DMS79 (cell line): ENCODE measurements around the gene BCOR.

Source experiments
- DNase-seq: peaks from one replicate; lab custom pipeline; 2025; lab: John Stamatoyannopoulos, UW

The BCOR gene

DNA sequence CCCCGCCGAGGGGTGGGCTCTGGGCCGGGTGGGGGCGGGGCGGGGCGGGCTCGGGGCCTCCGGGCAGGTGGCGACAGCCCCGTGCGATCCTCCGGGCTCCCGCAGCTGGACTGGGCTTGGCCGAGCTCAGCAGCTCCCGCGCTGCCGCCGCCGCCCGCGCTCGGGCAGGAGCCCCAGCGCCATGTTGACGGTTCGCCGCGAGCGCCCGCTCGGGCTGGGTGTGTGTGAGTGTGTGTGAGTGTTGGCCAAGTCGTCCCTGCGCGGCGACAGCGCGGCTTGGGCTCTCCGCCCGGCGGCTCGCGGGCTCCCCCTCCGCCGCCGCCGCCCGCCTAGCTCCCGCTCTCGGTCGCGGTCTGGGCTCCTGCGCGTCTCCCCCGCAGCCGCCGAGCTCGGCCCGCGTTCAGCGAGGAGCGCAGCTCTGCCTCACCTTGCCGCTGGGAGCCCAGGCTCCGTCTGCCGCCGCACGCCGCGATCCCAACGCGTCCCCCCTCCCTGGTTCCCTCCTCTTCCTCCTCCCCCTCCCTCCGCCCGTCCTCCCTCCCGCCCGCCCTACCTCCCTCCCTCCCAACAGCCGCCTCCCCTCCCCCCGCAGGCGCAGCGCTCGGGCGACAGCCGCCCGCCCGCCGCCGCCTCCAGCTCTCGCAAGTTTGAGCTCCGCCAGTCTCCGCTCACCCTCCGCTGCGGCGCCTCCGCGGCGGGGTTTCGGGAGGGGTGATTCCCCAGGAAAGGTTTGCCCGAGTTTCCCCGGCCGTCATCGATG, at the start of gene BCOR:
Gene BCOR (minus strand): TSS at position 455 of the 760 bp plus-strand sequence. CDS start 20,029 bp downstream, outside the sequence.
- no peak for DNase-seq

DNA sequence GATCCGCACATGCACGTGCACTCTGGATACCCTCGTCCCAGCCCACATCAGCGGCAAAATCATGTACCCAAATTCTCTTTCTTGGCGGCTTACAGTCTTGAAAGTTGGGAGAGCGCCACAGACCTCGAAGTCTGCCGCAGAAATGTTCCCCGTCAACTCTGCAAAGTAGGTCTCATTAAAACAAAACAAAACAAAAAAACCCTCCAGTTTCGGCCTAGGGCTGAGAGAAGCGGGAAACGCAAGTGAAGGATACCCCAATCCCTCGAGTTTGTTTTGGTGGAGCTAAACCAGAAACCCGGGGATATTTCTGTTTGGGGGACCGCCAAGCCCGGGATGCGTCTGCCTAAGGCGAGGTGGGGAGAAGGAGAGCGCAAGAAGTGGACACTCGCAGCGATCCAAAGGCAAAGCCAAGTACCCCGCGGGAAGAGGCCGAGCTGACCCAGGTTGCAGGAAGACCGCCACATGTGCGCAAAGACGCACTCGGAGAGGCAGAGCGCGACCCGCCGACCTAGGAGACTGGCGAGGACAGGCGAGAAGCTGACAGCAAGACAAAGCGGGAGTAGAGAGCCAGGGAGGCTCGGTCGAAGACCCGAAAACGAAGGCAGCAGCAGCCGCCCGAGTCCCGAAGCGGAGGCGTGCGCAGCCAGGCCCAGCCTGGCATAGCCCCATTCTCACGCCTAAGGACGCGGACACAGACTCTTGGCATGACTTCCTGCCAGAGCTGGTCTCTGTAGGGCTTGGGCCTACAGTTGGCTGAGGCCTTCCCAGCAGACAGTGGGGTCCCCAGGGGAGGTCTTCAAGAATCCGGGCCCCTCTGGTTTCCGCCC, 49.6 kb upstream of the BCOR start:
- DNase-seq: no peak

DNA sequence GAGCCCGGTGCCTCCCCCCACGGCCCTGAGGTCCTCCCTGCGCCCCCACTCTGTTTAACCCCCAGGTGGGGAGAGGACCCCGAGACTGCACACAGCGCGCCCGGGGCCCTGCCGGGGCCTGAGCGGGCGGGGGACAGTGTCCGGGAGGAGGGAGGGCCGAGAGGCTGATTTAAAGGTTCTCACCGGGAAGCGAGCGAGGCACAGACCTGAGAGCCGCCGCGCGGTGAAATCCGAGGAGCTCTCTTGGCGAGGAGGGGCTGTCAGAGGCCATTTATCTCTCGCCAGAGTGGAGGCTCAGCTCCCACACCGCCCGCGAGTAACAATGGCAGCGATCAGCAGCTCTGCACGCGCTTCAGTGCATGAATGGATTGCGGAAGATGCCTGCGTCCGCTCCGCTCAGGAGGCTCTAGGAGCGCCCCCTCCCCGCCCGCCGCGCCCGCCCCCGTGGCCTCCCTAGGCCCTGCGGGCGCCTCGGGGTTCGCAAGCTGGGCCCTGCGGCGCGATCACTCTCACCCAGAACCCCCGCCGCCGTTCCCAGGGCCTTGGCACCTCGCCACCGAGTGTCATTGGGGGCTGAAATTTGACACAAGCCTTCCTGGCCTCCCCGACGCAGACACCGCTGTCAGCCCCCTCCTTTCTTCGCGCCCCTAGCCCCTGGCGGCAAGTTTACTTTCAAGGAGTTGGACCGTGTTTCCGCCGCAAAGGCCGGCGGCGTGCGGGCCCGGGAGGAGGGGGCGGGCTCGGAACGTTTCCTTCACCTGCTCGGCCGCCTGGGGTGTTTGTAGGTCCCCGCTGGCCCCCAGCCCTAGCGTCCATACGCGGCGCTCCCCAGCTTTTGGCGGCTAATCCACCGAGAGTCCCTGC, 48.7 kb upstream of the BCOR start:
- no peak for DNase-seq

DNA sequence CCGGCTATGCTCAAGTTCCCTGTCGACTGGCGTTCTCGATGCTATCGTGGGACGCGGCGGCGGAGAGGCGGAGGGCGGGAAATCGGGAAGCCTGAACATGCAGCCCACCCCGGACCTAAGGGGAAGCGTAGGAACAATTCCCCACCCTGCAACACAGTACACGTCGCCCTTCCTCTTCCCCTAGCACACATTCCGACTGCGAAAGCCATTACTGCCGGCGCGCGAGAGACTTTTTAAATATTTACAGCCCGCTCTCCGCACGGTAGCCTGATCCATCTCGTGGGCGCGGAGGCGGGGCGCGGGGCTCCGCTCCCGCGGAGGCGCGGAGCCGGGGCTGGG, 48.1 kb upstream of the BCOR start:
- DNase-seq: no peak

DNA sequence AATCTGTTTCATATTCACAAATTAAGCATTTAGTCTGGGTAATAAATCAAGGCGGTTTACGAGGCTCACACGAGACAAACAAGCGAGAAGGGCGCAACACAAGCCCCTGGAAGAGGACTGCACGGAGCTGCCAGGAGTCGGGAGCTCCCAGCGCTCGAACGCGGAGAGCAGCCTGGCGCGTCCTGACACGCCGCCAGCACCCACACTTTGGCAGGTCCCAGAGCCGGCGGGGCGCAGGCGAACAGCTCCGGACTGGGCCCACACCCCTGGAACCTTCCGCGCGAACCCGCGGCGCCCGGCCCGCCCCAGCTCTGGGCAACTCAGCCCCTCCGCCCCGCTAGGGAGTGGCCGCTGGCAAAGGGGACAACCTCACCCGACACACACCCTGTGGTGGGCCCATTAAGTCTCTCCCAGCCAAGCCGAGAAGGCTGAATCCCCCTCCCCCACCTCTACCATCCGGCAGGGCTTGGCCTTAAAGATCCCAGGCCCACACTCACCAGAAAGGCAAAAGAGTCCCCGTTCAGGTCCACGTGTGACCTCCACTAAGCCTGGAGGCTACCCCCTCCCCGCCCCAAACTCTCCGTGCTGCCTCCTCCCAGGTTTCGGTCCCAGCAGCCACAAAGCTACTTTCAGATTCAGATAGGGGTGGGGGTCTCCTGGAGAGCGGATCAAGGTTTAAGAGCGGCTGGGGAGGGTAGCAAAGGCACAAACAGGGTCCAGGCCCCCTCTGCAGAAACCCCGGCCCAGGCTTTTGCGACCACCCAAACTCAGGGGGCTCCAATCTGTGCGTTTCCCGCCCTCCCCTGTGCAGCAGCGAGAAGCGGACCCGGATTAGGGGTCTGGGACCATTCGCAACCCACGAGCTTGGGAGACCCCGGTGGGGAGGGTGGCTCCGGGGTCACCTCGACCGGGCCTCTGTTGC, 47.5 kb upstream of the BCOR start:
- DNase-seq: no peak

DNA sequence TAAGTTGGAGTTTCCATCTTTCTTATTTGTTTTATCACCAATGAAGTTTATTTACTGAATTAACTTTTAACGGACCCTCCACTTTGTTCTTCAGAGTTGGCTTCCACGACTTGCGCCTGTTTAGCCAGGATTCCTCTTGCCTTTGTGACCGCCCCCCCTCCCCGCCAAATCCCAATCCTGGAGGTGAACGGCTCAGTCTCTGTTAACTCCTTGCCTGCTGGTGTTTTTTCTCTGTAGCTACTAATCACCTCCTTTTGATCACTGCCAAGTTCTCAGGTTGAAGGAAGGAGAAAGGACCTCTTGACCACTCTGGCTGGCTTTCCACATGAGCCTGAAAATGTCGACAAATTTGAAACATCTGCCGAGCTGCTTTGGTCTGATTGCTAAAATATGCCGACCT, 46.8 kb upstream of the BCOR start:
- no peak for DNase-seq

DNA sequence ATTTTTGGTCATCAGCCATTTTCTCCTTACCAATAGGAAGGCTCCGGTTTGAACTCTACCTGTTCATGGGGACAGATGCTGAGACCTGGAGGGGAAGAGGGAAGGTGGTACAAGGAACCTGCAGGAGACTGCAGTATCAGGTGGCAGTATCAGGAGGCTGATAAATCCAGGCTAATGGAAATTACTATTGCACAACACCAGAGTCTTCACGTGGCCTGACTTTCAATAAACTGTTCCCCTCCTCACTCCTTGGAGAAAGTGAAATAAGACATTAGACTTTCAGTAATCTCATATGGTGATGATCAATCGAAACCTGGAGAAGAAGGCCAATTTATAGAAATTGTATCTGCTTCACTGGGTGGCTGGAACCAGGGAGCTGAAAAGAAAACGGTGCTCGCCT, 46.2 kb upstream of the BCOR start:
- no peak for DNase-seq

DNA sequence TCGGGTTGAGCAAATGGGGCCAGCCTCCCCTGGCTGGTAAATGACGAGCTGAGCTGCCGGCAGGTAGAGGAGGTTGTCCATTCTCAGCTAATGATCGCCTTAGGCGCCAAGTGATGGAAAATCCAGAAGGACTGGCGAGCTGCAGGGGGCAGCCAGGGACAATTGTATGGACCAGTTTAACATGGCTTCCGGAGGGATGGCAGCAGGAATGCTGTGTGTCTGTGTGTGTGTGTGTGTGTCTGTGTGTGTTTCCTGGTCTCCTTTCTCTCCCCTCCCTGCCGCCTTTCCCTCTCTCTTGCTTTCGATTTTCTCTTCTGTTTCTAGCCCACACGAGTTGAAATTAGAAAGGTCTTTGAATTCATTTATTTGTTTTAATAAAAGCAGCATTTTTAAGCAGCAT, 45.2 kb upstream of the BCOR start:
- DNase-seq: no peak

DNA sequence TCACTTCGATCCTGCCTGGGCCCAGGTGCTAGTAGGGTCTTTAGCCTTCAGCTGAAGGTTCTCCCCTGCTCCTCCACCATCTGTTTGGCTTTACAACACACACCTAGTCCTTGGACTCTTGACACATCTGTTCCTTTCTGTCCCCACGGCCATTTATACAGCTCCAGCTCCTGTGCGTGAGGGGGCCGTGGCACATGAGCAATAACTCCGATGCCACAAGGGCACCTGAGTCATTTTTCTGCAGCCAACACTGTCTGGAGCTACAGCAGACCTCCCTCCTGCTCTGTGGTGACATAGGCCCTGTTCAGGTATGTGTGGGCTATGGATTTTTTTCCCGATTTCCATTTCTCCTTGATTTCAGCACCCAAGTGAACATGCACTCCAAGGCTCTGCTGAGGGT, 44.7 kb upstream of the BCOR start:
- no peak for DNase-seq

DNA sequence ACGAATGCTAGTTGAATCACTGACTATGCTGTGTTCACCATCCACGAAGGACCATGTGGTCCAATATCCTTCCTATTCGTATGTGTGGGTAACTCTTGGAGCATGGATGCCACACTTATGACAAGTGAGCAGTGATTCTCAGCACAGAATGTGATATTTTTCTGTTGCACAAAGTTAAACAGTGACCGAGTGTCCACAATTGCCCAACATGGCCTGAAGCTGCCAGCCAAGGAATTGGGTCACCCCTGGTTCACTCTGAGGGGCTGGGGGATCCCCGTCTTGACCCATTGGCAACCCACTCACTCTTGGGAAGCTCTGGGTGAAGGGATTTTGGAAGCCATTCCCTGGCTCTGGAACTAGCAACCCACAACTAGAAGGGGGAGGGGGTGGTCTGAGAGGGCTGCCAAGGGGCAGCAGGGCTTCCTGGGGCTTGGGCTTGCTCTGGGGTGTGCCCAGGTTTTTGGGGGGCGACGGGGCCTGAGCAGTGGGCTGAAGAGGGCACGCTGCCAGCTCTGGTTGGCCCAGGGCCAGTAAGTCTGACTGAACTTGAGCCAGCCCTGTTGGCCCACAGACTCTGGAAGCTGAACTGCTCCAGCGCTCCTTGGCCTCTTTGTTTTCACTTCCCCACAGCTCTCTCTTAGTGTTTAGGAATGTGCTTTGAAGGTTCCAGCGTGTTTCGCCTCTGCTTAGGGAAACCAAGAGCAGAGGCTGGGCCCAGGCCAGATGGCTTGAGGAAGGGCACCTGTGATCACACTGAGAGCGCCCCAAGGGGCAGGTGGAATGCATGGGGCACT, 43.1 kb upstream of the BCOR start:
- no peak for DNase-seq

DNA sequence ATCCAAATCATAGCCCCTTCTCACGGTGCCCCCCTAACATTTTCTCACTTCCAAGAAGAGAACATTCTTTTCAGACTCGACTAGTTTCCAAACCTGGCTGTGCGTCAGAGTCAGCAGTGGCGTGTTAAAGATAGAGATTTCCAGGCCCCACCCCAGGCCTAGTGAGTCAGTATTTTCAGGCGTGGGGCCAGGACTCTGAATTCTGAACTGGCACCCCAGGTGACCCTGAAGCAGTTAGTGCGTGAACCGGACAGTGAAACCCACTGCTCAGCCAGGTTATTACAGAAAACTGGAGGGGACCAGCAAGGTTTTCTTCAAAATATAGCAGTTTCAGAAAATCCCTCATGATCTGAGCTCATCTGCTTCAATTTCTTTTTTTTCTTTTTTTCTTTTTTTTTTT, 35.0 kb upstream of the BCOR start:
- no peak for DNase-seq

DNA sequence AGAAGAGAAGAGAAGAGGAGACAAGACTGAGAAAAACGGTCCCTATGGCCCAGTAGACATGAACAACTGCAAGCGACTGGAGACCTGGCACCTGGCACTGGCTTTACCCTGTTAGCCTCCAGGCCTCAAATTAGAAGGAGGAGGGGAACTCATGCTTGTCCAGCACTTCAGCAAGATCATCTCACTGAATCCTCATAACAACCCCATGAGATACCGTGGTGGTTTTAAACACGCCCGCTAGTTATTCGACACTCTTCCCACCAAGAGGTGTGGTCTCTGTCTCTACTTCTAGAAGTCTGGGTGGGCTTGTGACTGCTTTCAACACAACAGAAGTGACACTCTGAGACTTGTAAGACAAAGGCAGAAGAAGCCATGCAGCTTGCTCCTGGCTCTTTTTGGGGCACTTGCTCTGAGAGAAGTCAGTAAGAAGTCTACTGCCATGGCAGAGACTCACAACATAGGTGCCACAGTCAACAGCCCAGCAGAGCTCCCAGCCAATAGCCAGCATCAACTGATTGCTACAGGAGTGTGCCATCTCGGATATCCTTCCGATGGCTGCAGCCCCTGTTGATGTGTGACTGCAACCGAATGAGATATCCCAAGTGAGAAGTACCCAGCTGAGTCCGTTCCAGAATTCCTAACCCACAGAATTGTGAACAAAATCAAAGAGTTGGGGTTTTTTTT, 34.0 kb upstream of the BCOR start:
- no peak for DNase-seq

DNA sequence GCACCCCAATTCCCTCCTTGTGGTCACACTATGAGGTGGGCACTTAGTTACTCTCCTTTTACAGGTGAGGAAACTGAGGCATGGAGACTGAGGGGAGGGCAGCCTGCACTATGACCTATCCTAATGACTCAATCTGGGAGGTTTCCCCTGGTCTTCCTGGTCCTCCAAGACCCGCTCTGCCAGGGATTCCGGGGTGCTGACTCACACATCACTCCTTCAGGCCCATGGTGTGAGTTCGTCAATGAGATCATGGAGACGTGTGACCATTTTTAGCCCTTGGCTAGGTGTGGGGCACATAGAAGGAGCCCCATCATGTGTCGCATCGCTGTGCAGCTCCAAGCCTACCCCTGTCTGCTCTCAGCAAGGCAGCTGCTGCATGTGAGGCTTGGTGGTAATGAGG, 32.4 kb upstream of the BCOR start:
- no peak for DNase-seq

DNA sequence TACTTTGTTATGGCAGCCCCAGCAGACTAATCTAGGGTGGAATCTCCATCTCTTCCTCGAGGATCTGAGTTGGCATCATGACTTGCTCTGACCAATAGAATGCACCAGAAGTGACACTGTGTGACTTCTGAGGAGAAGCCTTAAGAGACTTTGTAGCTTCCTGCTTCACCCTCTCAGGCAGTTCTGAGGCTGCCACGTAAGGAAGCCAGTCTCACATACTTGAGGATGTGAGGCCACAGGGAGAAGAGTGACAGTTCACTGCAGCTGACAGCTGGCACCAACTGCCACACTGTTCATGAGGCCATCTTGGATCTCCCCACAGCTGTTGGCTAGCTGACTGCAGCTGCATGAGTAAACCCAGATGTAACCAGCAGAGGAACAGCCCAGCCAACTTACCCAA, 29.3 kb upstream of the BCOR start:
- no peak for DNase-seq

DNA sequence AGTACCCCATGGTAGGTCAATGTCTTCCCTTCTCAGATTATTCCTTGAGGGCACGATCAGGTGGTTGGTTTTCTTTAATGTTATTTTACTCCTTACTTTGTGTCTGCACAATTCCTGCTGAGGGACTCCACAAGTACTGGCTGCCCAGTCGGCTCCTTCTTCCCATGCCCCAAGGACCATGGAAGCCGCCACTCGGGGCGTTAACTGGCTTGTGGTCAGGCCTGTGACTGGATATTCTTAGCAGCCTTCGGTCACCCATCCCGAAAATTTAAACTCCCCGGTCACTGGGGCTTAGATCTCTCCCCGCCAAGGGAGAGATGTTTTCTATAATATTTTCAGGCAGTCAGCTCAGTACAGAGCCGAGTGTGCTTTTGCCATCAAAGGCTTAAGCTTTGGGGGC, 24.7 kb upstream of the BCOR start:
- DNase-seq: no peak

DNA sequence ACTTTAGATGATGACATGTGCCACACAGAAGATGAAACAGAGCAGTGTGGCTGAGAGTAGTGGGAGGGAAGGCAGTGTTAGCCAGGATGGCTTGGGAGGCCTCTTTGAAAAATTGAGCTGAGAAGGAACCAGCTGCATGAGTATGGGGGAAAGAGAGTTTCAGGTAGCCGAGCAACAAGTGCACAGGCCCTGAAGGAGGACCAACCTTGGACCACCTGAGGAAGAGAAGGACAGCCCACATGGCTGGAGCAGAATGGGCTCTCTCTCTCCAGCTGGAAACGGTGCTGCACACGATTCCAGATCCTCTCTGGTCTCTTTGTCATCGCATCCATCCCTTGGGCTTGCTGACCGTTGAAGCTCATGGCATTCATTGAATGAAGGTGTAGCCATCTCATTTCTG, 23.9 kb upstream of the BCOR start:
- no peak for DNase-seq

DNA sequence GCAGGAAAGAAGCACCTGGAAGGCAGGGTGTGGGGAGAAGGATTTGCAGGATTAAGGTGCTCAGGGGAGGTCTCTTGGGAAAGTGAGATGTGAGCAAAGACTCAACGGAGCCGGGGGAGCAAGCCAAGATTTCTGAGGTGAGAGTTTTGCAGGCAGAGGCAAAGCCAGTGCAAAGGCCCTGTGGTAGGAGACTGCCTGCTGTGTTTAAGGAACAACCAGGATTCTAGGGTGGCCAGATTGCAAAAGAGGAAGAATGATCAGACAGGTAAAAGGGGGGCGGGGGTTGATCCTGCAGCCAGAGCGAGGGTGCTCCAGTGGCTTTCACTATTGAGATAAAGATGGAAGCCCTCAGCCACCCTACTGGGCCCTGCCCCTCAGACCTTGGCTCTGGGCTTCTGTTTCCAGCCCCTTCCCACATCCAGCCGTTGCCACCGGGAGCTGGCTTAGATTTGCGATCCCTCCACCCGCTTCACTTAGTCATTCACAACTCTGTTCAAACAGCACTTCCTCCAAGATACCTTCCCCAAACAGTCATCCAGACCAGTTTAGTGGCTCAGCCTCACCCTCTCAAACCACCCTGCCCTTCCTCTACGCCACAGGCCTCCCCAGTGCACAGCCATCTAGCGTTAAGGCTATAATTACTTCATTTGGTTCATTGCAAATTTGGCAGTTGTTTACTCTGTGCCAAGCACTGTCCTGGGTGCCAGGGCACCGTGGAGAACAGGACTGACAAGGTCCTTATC, 23.3 kb upstream of the BCOR start:
- DNase-seq: peak; percentile 37

DNA sequence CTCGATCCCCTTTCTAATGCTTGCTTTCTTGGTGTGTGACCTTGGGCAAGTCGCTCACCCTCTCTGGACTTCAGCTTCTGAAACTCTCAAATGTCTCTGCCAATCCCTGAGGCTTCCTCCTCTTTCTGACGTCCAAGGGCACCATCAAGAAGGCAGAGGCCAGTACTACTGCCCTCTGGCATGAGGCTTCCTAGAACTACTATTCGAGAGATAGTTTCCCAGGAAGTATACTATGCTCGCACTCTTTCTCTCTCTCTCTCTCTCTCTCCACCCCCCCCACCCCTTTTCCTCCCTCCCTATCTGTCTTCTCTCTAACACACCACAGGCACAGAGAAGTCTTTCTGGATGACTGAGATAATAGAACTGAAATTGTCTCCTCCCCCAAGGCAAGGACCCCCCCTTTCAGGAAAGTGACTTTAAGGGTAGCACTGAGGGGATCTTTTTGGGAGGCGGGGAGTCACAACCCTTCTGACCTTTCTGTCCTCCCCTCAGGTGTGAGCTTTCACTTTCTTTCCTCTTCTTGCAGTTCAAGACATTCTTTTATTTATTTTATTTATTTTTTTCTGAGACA, 20.0 kb upstream of the BCOR start:
- no peak for DNase-seq

DNA sequence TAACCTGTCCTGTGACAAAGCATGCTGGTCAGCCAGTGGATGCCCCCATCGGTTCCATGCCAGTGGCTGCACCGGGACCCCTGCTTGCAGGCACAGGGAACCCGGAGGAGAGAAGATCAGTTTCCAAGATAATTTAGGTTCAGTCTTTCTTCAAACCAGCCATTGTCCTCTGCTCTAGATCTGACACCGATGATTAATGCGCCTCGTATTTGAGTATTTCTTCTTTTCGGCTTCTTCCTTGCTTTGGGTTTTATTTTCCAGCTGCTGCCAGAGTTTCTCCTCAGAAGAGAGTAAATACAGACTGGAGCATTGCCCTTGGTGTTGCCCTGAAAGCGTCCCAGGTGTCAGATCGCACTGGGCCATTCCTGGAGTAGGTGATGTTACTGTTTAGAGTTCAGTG, 19.2 kb upstream of the BCOR start:
- no peak for DNase-seq
